KMS-11 (cell line): ENCODE results near the gene PRPF18.

Experiments
- H2AFZ ChIP-seq: fragments of 200-600 bp; sonication (generic); 2 replicates; pipeline ENCODE4 v1.6.1; 2016; ENCODE audit warnings: antibody characterized with exemption, mixed run types, low read depth
- H3K27ac ChIP-seq: fragments of 200-600 bp; sonication (generic); 2 replicates; pipeline ENCODE4 v1.6.1; 2016; ENCODE audit warnings: mild to moderate bottlenecking, mixed run types
- H3K27me3 ChIP-seq: fragments of 200-600 bp; sonication (generic); 2 replicates; pipeline ENCODE4 v1.6.1; 2017; ENCODE audit warnings: mild to moderate bottlenecking, low read depth, mixed run types, moderate library complexity; ENCODE audit not compliant: insufficient read depth
- H3K36me3 ChIP-seq: fragments of 200-600 bp; sonication (generic); 2 replicates; pipeline ENCODE4 v1.6.1; 2017; ENCODE audit warnings: mild to moderate bottlenecking, mixed run types; ENCODE audit not compliant: insufficient read depth
- H3K4me1 ChIP-seq: fragments of 200-600 bp; sonication (generic); 2 replicates; pipeline ENCODE4 v1.6.1; 2016; ENCODE audit warnings: mild to moderate bottlenecking, low read depth, mixed run types; ENCODE audit not compliant: poor library complexity, severe bottlenecking
- H3K4me2 ChIP-seq: fragments of 200-600 bp; sonication (generic); 2 replicates; pipeline ENCODE4 v1.7.0; 2016; ENCODE audit warnings: mild to moderate bottlenecking, mixed run types
- H3K4me3 ChIP-seq: fragments of 200-600 bp; sonication (generic); IDR thresholded peaks from 2 replicates; pipeline ENCODE4 v1.6.1; 2017; ENCODE audit warnings: low read depth, low read length, mixed read lengths; ENCODE audit not compliant: insufficient read depth
- H3K79me2 ChIP-seq: fragments of 200-600 bp; sonication (generic); 2 replicates; pipeline ENCODE4 v1.6.1; 2016; ENCODE audit warnings: low read depth, mixed run types; ENCODE audit not compliant: insufficient read depth
- H3K9ac ChIP-seq: fragments of 200-600 bp; sonication (generic); 2 replicates; pipeline ENCODE4 v1.6.1; 2016; ENCODE audit warnings: mild to moderate bottlenecking, mixed run types
- H4K20me1 ChIP-seq: fragments of 200-600 bp; sonication (generic); 2 replicates; pipeline ENCODE4 v1.6.1; 2016; ENCODE audit warnings: mild to moderate bottlenecking, mixed run types; ENCODE audit not compliant: insufficient read depth
- TF ChIP-seq, protein P1 (sequence below): fragments of 200-600 bp; sonication (generic); conservative IDR thresholded peaks from 2 replicates; pipeline ENCODE4 v1.6.1; 2017; ENCODE audit warnings: low read depth, mild to moderate bottlenecking, antibody characterized with exemption, low read length, moderate library complexity, mixed read lengths

The PRPF18 gene

DNA sequence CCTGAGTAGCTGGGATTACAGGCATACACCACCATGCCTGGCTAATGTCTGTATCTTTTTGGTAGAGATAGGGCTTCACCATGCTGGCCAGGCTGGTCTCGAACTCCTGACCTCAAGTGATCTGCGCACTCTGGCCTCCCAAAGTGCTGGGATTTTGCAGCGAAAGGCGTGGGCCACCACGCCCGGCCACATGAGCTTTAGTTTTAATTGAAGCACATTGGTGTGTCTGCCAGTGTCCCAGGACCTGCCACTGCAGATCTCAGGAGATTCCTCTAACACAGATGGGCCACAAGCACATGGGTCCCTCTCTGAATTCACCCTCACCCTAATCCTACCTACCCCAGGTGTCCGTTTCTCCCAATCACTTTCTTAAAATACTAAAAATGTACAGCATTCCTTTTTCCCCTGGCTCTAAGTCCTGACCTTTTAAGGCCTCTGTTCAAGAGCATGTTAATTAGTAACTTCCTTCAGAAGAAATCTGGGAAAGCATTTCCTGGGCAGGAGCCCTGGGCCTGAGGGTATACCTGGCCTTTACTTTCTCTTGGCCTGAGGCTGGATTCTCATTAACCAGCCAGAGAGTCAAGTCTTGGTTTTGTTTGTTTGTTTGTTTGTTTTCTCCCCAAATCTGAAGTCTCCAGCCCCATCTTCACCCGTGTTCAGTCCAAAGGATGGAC lies 82.6 kb downstream of the PRPF18 start:
- Histone ChIP-seq H3K4me3 (no peak overlapping the region), H3K4me1 (no peaks in the 10 kb centered on the region), H3K4me2 (no peak overlapping the region), H3K9ac (no peak overlapping the region), H4K20me1 (no peaks in the 10 kb centered on the region), H3K79me2 (no peaks in the 10 kb centered on the region), H3K27me3 (no peaks in the 10 kb centered on the region), H2AFZ (no peak overlapping the region), H3K27ac (no peak overlapping the region), H3K36me3 (no peaks in the 10 kb centered on the region)
- TF ChIP-seq, protein P1, sequence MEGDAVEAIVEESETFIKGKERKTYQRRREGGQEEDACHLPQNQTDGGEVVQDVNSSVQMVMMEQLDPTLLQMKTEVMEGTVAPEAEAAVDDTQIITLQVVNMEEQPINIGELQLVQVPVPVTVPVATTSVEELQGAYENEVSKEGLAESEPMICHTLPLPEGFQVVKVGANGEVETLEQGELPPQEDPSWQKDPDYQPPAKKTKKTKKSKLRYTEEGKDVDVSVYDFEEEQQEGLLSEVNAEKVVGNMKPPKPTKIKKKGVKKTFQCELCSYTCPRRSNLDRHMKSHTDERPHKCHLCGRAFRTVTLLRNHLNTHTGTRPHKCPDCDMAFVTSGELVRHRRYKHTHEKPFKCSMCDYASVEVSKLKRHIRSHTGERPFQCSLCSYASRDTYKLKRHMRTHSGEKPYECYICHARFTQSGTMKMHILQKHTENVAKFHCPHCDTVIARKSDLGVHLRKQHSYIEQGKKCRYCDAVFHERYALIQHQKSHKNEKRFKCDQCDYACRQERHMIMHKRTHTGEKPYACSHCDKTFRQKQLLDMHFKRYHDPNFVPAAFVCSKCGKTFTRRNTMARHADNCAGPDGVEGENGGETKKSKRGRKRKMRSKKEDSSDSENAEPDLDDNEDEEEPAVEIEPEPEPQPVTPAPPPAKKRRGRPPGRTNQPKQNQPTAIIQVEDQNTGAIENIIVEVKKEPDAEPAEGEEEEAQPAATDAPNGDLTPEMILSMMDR = no peak

GRCh38 chr10:13669901-13670300 lies 83.1 kb downstream of the PRPF18 start:
- no peaks in the 10 kb centered on the region for H3K27me3 ChIP-seq
- no peaks in the 10 kb centered on the region for H4K20me1 ChIP-seq
- no peak overlapping the region for H2AFZ ChIP-seq
- TF ChIP-seq, protein P1 = no peak
- H3K27ac ChIP-seq = no peak overlapping the region
- no peak overlapping the region for H3K4me2 ChIP-seq
- H3K9ac ChIP-seq = no peak overlapping the region
- no peaks in the 10 kb centered on the region for H3K79me2 ChIP-seq
- H3K36me3 ChIP-seq = no peaks in the 10 kb centered on the region
- H3K4me3 ChIP-seq = no peak overlapping the region
- H3K4me1 ChIP-seq = no peaks in the 10 kb centered on the region

DNA sequence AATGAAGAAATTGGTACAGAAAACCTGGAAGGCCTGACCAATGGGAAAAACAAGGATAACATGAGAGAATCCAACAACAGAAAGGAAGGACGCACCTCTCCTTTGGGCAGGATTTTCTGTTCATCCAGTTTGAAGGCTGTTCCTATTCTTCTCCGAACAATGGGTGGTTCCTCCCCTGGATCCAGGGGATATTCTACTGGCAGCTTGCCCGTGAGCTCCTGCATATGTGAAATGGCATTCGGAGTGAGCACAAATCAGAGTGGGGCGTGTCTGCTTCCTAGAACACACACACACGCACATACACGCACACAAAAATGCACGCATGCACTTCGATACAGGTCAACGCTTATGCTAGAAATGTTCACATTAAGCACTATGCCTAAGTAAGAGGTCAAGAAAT lies 83.5 kb downstream of the PRPF18 start:
- Histone ChIP-seq H3K4me2 (no peak overlapping the region), H3K27me3 (no peaks in the 10 kb centered on the region), H3K79me2 (no peaks in the 10 kb centered on the region), H2AFZ (no peak overlapping the region), H3K4me3 (no peak overlapping the region), H3K9ac (no peak overlapping the region), H4K20me1 (no peaks in the 10 kb centered on the region), H3K27ac (no peak overlapping the region), H3K4me1 (no peaks in the 10 kb centered on the region), H3K36me3 (no peaks in the 10 kb centered on the region)
- TF ChIP-seq, protein P1 = no peak

GRCh38 chr10:13671904-13672303 lies 85.1 kb downstream of the PRPF18 start:
- TF ChIP-seq, protein P1 = no peak

More at GRCh38 chr10:13671904-13672303, 85.1 kb downstream of the PRPF18 start:
- H3K4me2 ChIP-seq = no peak overlapping the region
- H3K4me3 ChIP-seq = no peak overlapping the region
- H2AFZ ChIP-seq = no peak overlapping the region
- H3K27me3 ChIP-seq = no peaks in the 10 kb centered on the region
- no peaks in the 10 kb centered on the region for H3K4me1 ChIP-seq
- no peak overlapping the region for H3K27ac ChIP-seq
- no peaks in the 10 kb centered on the region for H3K79me2 ChIP-seq
- H4K20me1 ChIP-seq = no peaks in the 10 kb centered on the region
- H3K36me3 ChIP-seq = no peaks in the 10 kb centered on the region
- H3K9ac ChIP-seq = no peak overlapping the region
